ENCODE measurements around the gene GDF9. TPM values are rescaled to one million over a fixed set of nuclear protein-coding genes. Genes with fewer than 3 reads are reported as not detected.

GDF9 gene
- total RNA-seq, 3 donors from 2014 or later (not counting 1 experiment from before 2014, with no cell fraction given): 0.53 to 0.78 (median 0.57) TPM

GRCh38 chr5:132828846-132829494 is 37.3 kb downstream of the GDF9 start:
- no peaks in the 10 kb centered on the region for H3K36me3 ChIP-seq (ENCODE audit: control insufficient read depth, insufficient read depth, low read length)
- ATAC-seq (no peak), DNase-seq (peak in 1 of 2 donors; percentile 5)
- WGBS (ENCODE audit: insufficient coverage): 77% methylated on average over 4 of the region's 4 CpGs
- peak overlapping the region; percentile 79 for H3K4me3 Mint-ChIP-seq
- H3K4me1 ChIP-seq (ENCODE audit: control insufficient read depth, insufficient read depth, low read length): peaks cover 18% of the 10 kb centered on the region
- no peaks in the 10 kb centered on the region for H3K9me3 ChIP-seq (ENCODE audit: control insufficient read depth, insufficient read depth, low read length)
- H3K27ac ChIP-seq (ENCODE audit: low read length): no peak overlapping the region
- H3K27me3 Mint-ChIP-seq (ENCODE audit: low read depth in 2 of 2): peaks cover 36 to 52% of the 10 kb centered on the region in 2 donors
- peaks cover 6 to 19% of the 10 kb centered on the region in 2 donors for H3K4me1 Mint-ChIP-seq
- no peak for TF ChIP-seq CTCF (IDR thresholded peaks at IDR 0.05)
- H3K27me3 ChIP-seq (ENCODE audit: control insufficient read depth, insufficient read depth, low read length): peaks cover 29% of the 10 kb centered on the region
- H3K9me3 Mint-ChIP-seq: no peaks in the 10 kb centered on the region
- no peak overlapping the region for H3K4me3 ChIP-seq (ENCODE audit: low read length)
- no peaks in the 10 kb centered on the region for H3K36me3 Mint-ChIP-seq
- intact Hi-C loops (cut with micrococcal nuclease): no loop called here
- H3K27ac Mint-ChIP-seq: no peak overlapping the region

- no peak overlapping the region for H3K27ac ChIP-seq (ENCODE audit: low read length)
- ATAC-seq: no peak
- no peaks in the 10 kb centered on the region for H3K9me3 Mint-ChIP-seq
- no peak overlapping the region for H3K4me3 ChIP-seq (ENCODE audit: low read length)
- H3K4me1 ChIP-seq (ENCODE audit: control insufficient read depth, insufficient read depth, low read length): peaks cover 18% of the 10 kb centered on the region
- intact Hi-C loops (cut with micrococcal nuclease): no loop called here
- H3K36me3 ChIP-seq (ENCODE audit: control insufficient read depth, insufficient read depth, low read length): no peaks in the 10 kb centered on the region
- H3K9me3 ChIP-seq (ENCODE audit: control insufficient read depth, insufficient read depth, low read length): no peaks in the 10 kb centered on the region
- 92% methylated on average over 3 of the region's 4 CpGs for WGBS (ENCODE audit: insufficient coverage)
- no peak overlapping the region for H3K27ac Mint-ChIP-seq
- H3K36me3 Mint-ChIP-seq: no peaks in the 10 kb centered on the region
- H3K27me3 Mint-ChIP-seq (ENCODE audit: low read depth in 2 of 2): peaks cover 36 to 58% of the 10 kb centered on the region in 2 donors
- H3K4me1 Mint-ChIP-seq: peaks cover 6 to 19% of the 10 kb centered on the region in 2 donors
- TF ChIP-seq CTCF (IDR thresholded peaks at IDR 0.05): no peak
- peaks cover 35% of the 10 kb centered on the region for H3K27me3 ChIP-seq (ENCODE audit: control insufficient read depth, insufficient read depth, low read length)
- peak overlapping the region; percentile 1 for H3K4me3 Mint-ChIP-seq
- DNase-seq: peak in 1 of 2 donors; percentile 6
Observed at GRCh38 chr5:132827943-132828673, 38.2 kb downstream of the GDF9 start.

DNA sequence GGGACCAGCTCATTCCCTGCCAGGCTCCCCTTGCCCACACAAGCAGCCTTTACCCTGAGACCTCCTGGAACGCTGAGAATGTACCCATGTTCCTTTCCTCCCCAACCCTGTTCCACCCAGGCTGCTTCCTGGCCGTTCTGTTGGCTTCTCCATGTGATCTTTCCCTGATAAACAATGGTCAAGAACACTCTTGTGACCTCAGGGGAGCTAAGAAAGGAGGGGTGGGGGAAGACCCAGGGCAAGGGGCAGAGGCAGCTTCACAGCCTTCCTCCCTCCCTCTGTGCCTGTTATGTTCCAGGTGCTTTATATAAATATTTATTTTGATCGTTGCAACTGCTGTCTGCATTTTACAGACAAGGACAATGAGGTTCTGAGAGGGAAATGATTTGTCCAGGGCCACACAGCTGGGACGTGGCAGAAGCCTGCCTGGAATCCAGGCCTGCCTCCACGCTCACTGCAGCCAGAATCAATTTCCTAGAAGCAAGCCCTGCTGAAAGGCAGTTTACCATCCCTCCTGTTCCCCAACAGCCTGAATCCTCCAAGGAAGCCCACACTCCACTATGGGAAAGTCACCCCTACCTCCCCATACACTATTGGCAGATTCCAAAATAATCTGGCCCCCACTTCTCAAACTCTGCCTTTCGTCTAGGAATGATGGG is 39.7 kb downstream of the GDF9 start:
- TF ChIP-seq CTCF (IDR thresholded peaks at IDR 0.05): no peak
- Mint-ChIP-seq H3K27me3 (ENCODE audit: low read depth in 2 of 2) (peaks cover 35 to 63% of the 10 kb centered on the region in 2 donors), H3K27ac (no peak overlapping the region), H3K4me3 (no peak overlapping the region), H3K9me3 (no peaks in the 10 kb centered on the region), H3K4me1 (peaks cover 6 to 19% of the 10 kb centered on the region in 2 donors), H3K36me3 (no peaks in the 10 kb centered on the region)
- WGBS (ENCODE audit: insufficient coverage): 86% methylated on average over 6 of the region's 6 CpGs
- H3K4me1 ChIP-seq (ENCODE audit: control insufficient read depth, insufficient read depth, low read length): peaks cover 18% of the 10 kb centered on the region
- intact Hi-C loops (cut with micrococcal nuclease): no loop called here
- H3K4me3 ChIP-seq (ENCODE audit: low read length): no peak overlapping the region
- no peaks in the 10 kb centered on the region for H3K36me3 ChIP-seq (ENCODE audit: control insufficient read depth, insufficient read depth, low read length)
- peaks cover 37% of the 10 kb centered on the region for H3K27me3 ChIP-seq (ENCODE audit: control insufficient read depth, insufficient read depth, low read length)
- no peak overlapping the region for H3K27ac ChIP-seq (ENCODE audit: low read length)
- ATAC-seq (no peak), DNase-seq (no peak)
- H3K9me3 ChIP-seq (ENCODE audit: control insufficient read depth, insufficient read depth, low read length): no peaks in the 10 kb centered on the region
